Measurements from ENCODE around the gene MDFI. TPM values are rescaled to one million over a fixed set of nuclear protein-coding genes. Genes with fewer than 3 reads are reported as not detected.
A peak's percentile ranks its signal among the peaks of the same experiment; 100 is the strongest.

The MDFI gene
- total RNA-seq, 4 donors from 2014 or later, result 1.4 to 6.5 (median 2.3) TPM; not detected in 1

- peak overlapping the region; percentile 34 to 54 for H3K4me3 ChIP-seq
- no peak for TF ChIP-seq EP300 (IDR thresholded peaks at IDR 0.05)
- TF ChIP-seq POLR2AphosphoS5 (IDR thresholded peaks at IDR 0.05), result no peak
- TF ChIP-seq POLR2A (IDR thresholded peaks at IDR 0.05), result no peak
- TF ChIP-seq CTCF (IDR thresholded peaks at IDR 0.05), result no peak
- H3K4me1 ChIP-seq, result peaks cover 0 to 23% (median 7%) of the 10 kb centered on the region in 3 donors
- peaks cover 0 to 37% of the 10 kb centered on the region in 2 donors for H3K36me3 ChIP-seq
- peak overlapping the region in 3 of 4 donors; percentile 53 to 78 (median 61) for H3K27ac ChIP-seq
- ATAC-seq, result no peak
- H3K9me3 ChIP-seq, result no peaks in the 10 kb centered on the region
- peaks cover 8% of the 10 kb centered on the region for H3K27me3 ChIP-seq
- WGBS, 2 donors (ENCODE audit: low coverage in 1 of 2), result 50 to 62% methylated on average over 12 of the region's 31 CpGs
These were observed 44.4 kb downstream of the MDFI start for GRCh38 chr6:41682497-41683272.

GRCh38 chr6:41683273-41683522 is 44.9 kb downstream of the MDFI start:
- ATAC-seq, result no peak
- TF ChIP-seq POLR2A (IDR thresholded peaks at IDR 0.05) (no peak), EP300 (IDR thresholded peaks at IDR 0.05) (no peak), POLR2AphosphoS5 (IDR thresholded peaks at IDR 0.05) (no peak), CTCF (IDR thresholded peaks at IDR 0.05) (no peak)
- 0% methylated on average over 3 of the region's 18 CpGs; no CpG with 5 or more reads in 1 of the 2 donors for WGBS, 2 donors (ENCODE audit: low coverage in 1 of 2)
- Histone ChIP-seq H3K36me3 (peaks cover 0 to 43% of the 10 kb centered on the region in 2 donors), H3K27ac (peak overlapping the region in 3 of 4 donors; percentile 53 to 78 (median 61)), H3K27me3 (peaks cover 3% of the 10 kb centered on the region), H3K4me3 (peak overlapping the region; percentile 34 to 54), H3K4me1 (peaks cover 0 to 23% (median 7%) of the 10 kb centered on the region in 3 donors), H3K9me3 (no peaks in the 10 kb centered on the region)

GRCh38 chr6:41683523-41684310 is 45.4 kb downstream of the MDFI start:
- H3K27ac ChIP-seq, result peak overlapping the region in 3 of 4 donors; percentile 53 to 78 (median 61)
- H3K4me1 ChIP-seq, result peaks cover 0 to 23% (median 7%) of the 10 kb centered on the region in 3 donors
- 0% methylated on average over 6 of the region's 38 CpGs; no CpG with 5 or more reads in 1 of the 2 donors for WGBS, 2 donors (ENCODE audit: low coverage in 1 of 2)
- ATAC-seq, result peak; percentile 84
- TF ChIP-seq CTCF (IDR thresholded peaks at IDR 0.05) (peak in 3 of 4 experiments; percentile 86 to 97 (median 87)), POLR2AphosphoS5 (IDR thresholded peaks at IDR 0.05) (no peak)
- peak overlapping the region; percentile 34 to 54 for H3K4me3 ChIP-seq
- no peaks in the 10 kb centered on the region for H3K27me3 ChIP-seq
- peaks cover 0 to 48% of the 10 kb centered on the region in 2 donors for H3K36me3 ChIP-seq
- H3K9me3 ChIP-seq, result no peaks in the 10 kb centered on the region

- no peak for ATAC-seq
- H3K27ac ChIP-seq, result no peak overlapping the region
- H3K4me1 ChIP-seq, result peaks cover 0 to 23% (median 7%) of the 10 kb centered on the region in 3 donors
- TF ChIP-seq CTCF (IDR thresholded peaks at IDR 0.05) (no peak), POLR2A (IDR thresholded peaks at IDR 0.05) (no peak), POLR2AphosphoS5 (IDR thresholded peaks at IDR 0.05) (no peak), EP300 (IDR thresholded peaks at IDR 0.05) (no peak)
- H3K4me3 ChIP-seq, result no peak overlapping the region
- peaks cover 0 to 56% of the 10 kb centered on the region in 2 donors for H3K36me3 ChIP-seq
- H3K27me3 ChIP-seq, result no peaks in the 10 kb centered on the region
- 83% methylated on average over 1 of the region's 25 CpGs; no CpG with 5 or more reads in 1 of the 2 donors for WGBS, 2 donors (ENCODE audit: low coverage in 1 of 2)
- H3K9me3 ChIP-seq, result no peaks in the 10 kb centered on the region
These were observed 46.3 kb downstream of the MDFI start for GRCh38 chr6:41684311-41685180.
